Measurements from ENCODE around the gene MICAL2. TPM values are rescaled to one million over a fixed set of nuclear protein-coding genes. Genes with fewer than 3 reads are reported as not detected.

The MICAL2 gene, protein sequence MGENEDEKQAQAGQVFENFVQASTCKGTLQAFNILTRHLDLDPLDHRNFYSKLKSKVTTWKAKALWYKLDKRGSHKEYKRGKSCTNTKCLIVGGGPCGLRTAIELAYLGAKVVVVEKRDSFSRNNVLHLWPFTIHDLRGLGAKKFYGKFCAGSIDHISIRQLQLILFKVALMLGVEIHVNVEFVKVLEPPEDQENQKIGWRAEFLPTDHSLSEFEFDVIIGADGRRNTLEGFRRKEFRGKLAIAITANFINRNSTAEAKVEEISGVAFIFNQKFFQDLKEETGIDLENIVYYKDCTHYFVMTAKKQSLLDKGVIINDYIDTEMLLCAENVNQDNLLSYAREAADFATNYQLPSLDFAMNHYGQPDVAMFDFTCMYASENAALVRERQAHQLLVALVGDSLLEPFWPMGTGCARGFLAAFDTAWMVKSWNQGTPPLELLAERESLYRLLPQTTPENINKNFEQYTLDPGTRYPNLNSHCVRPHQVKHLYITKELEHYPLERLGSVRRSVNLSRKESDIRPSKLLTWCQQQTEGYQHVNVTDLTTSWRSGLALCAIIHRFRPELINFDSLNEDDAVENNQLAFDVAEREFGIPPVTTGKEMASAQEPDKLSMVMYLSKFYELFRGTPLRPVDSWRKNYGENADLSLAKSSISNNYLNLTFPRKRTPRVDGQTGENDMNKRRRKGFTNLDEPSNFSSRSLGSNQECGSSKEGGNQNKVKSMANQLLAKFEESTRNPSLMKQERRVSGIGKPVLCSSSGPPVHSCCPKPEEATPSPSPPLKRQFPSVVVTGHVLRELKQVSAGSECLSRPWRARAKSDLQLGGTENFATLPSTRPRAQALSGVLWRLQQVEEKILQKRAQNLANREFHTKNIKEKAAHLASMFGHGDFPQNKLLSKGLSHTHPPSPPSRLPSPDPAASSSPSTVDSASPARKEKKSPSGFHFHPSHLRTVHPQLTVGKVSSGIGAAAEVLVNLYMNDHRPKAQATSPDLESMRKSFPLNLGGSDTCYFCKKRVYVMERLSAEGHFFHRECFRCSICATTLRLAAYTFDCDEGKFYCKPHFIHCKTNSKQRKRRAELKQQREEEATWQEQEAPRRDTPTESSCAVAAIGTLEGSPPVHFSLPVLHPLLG
- total RNA-seq: 104 and 148 TPM in 2 replicates

DNA sequence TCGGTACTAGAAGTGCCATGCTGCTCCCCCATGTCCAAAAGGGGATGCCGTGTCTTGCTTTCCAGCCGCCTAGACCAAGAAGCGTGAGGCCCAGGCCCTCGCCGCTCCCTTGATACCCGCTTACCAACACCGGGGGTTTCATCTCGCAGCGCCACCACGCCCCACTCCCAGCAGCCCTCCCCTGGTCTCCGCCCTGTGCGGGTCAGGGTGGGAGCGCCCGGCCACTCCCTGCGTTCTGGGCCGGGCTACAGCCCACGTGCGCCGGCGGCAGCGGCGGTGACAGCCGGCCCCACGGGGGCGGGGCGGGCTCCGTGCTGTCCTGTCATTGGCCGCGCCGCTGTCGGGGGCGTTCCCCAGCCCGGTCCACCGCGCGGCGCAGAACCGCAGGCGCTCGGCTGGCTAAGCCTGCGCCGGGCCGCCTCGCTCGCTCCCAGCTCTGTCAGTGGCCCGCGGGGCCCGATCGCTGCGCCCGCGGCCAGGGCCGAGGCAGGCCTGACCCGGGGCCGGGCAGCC lies at the start of gene MICAL2:
MICAL2 (plus strand) TSS at position 390 of the 513 bp plus-strand sequence. CDS start 51,566 bp downstream, outside the sequence.
- DNase-seq (ENCODE audit: low read depth): no peak
- no peak for TF ChIP-seq CTCF (conservative IDR thresholded peaks at IDR 0.05; ENCODE audit: low read depth, low read length)
- H3K4me3 ChIP-seq (ENCODE audit: low read depth, low read length): peak within 1 kb of the TSS; percentile 88

GRCh38 chr11:12061851-12062560 lies 48.4 kb upstream of the MICAL2 start:
- TF ChIP-seq CTCF (conservative IDR thresholded peaks at IDR 0.05; ENCODE audit: low read depth, low read length): no peak
- no peak for DNase-seq (ENCODE audit: low read depth)
- H3K4me3 ChIP-seq (ENCODE audit: low read depth, low read length): no peak overlapping the region

- DNase-seq (ENCODE audit: low read depth): no peak
- no peak overlapping the region for H3K4me3 ChIP-seq (ENCODE audit: low read depth, low read length)
- TF ChIP-seq CTCF (conservative IDR thresholded peaks at IDR 0.05; ENCODE audit: low read depth, low read length): no peak
These were observed 47.1 kb upstream of the MICAL2 start for GRCh38 chr11:12063251-12063650.

DNA sequence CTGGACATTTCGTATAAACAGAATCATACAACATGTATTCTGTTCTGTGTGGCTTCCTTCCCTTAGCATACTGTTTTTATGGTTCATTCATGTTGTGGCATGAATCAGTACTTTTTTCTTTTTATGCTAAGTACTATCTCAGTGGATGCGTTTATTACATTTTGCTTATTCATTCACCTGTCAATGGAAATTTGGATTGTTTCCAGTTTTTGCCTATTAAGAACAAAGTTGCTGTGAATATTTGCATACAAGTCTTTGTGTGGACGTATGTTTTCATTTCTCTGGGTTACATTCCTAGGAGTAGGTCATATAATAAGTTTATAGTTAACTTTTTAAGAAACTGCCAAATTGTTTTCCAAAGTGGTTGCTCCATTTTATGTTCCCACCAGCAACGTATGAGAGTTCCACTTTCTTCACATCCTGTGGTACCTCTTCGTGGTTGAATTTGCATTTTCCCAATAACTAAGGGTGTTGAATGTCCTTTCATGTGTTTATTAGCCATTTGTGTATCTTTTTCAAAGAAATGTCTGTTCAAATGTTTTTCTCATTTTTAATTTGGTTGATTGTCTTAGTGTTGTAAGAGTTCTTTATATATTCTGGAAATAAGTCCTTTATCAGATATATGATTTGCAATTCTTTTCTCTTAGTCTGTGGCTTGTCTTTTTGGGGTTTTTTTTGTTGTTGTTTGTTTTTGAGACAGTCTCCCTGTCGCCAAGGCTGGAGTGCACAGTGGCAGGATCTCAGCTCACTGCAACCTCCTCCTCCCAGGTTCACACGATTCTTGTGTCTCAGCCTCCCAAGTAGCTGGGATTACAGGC lies 46.0 kb upstream of the MICAL2 start:
- TF ChIP-seq CTCF (conservative IDR thresholded peaks at IDR 0.05; ENCODE audit: low read depth, low read length): no peak
- no peak overlapping the region for H3K4me3 ChIP-seq (ENCODE audit: low read depth, low read length)
- DNase-seq (ENCODE audit: low read depth): no peak

DNA sequence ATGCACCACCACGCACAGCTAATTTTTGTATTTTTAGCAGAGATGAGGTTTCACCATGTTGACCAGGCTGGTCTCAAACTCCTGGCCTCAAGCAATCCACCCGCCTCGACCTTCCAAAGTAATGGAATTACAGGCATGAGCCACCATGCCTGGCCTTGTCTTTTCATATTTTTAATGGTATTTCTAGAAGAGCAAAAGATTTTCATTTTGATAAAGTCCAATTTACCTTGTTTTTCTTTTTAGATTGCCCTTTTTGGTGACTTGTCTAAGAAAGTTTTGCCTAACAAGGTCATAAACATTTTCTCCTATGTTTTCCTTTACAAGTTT lies 45.5 kb upstream of the MICAL2 start:
- no peak overlapping the region for H3K4me3 ChIP-seq (ENCODE audit: low read depth, low read length)
- TF ChIP-seq CTCF (conservative IDR thresholded peaks at IDR 0.05; ENCODE audit: low read depth, low read length): no peak
- no peak for DNase-seq (ENCODE audit: low read depth)
